IMR-90 (cell line): Measurements from ENCODE around the gene SHISA6. TPM values are rescaled to one million over a fixed set of nuclear protein-coding genes. Genes with fewer than 3 reads are reported as not detected.

Experiments
- ATAC-seq: fragments of 200-7000 bp; cut with Tn5 transposase; 2 replicates; pipeline ENCODE4 v1.9.1; 2020; ENCODE audit warnings: low read depth, mild to moderate bottlenecking, moderate library complexity
- BruUV-seq: library from RNA; stranded (reverse); fragments of 400-500 nt; replicated peaks from 2 replicates; lab custom pipeline; 2021; lab: Mats Ljungman, UMichigan
- CTCF ChIA-PET: fragments of 300-600 bp; formaldehyde crosslinking; extraction: SDS; loops from one replicate; lab custom pipeline; 2021; ENCODE audit warnings: antibody characterized with exemption; lab: Yijun Ruan, JAX
- POLR2A ChIA-PET: fragments of 300-600 bp; sonication (Branson Sonifier 250); formaldehyde crosslinking; loops from one replicate; lab custom pipeline; 2022; ENCODE audit warnings: antibody characterized with exemption; ENCODE audit not compliant: unreplicated experiment; lab: Charles Lee
- DNase-seq: peaks from one replicate; pipeline ENCODE4 v3.0.0; 2013
- H2AFZ ChIP-seq: replicated peaks from 2 replicates; pipeline ENCODE3; 2013; ENCODE audit warnings: low read length, mild to moderate bottlenecking; ENCODE audit not compliant: poor library complexity
- H2AK5ac ChIP-seq: 2 replicates; pipeline ENCODE4 v1.6.1; 2013; ENCODE audit warnings: low read depth, low read length, inconsistent platforms
- H2AK9ac ChIP-seq: replicated peaks from 2 replicates; pipeline ENCODE3; 2013; ENCODE audit warnings: mild to moderate bottlenecking, low read depth, low read length, moderate library complexity; ENCODE audit not compliant: poor library complexity
- H2BK120ac ChIP-seq: 2 replicates; pipeline ENCODE4 v1.6.1; 2013; ENCODE audit warnings: low read depth, low read length, inconsistent platforms
- H2BK15ac ChIP-seq: 3 replicates; pipeline ENCODE4 v1.6.1; 2013; ENCODE audit warnings: low read depth, low read length, inconsistent platforms
- H2BK20ac ChIP-seq: 2 replicates; pipeline ENCODE4 v1.6.1; 2013; ENCODE audit warnings: low read depth, mild to moderate bottlenecking, inconsistent platforms, low read length, moderate library complexity
- H2BK5ac ChIP-seq: 2 replicates; pipeline ENCODE4 v1.6.1; 2013; ENCODE audit warnings: mild to moderate bottlenecking, low read depth, low read length, inconsistent platforms; ENCODE audit not compliant: poor library complexity, severe bottlenecking
- H3K14ac ChIP-seq: replicated peaks from 2 replicates; pipeline ENCODE4 v1.6.1; 2013; ENCODE audit warnings: low read depth, low read length, inconsistent platforms
- H3K18ac ChIP-seq: 2 replicates; pipeline ENCODE4 v1.6.1; 2013; ENCODE audit warnings: low read depth, low read length, control low read depth
- H3K23ac ChIP-seq: 2 replicates; pipeline ENCODE4 v1.6.1; 2013; ENCODE audit warnings: low read depth, low read length, inconsistent platforms
- H3K27ac ChIP-seq: 2 replicates; pipeline ENCODE4 v1.5.1; 2013; ENCODE audit warnings: mild to moderate bottlenecking, control low read depth, low read length; ENCODE audit not compliant: insufficient read depth
- H3K27me3 ChIP-seq: 2 replicates; pipeline ENCODE4 v1.6.1; 2013; ENCODE audit warnings: low read length; ENCODE audit not compliant: control insufficient read depth, insufficient read depth
- H3K36me3 ChIP-seq: 2 replicates; pipeline ENCODE4 v1.6.1; 2013; ENCODE audit warnings: low read length, mixed read lengths; ENCODE audit not compliant: control insufficient read depth, insufficient read depth
- H3K4ac ChIP-seq: 2 replicates; pipeline ENCODE4 v1.6.1; 2013; ENCODE audit warnings: low read depth, low read length, inconsistent platforms
- H3K4me1 ChIP-seq: 2 replicates; pipeline ENCODE4 v1.6.1; 2013; ENCODE audit warnings: low read length, mixed read lengths; ENCODE audit not compliant: control insufficient read depth, insufficient read depth
- H3K4me2 ChIP-seq: 2 replicates; pipeline ENCODE4 v1.6.1; 2013; ENCODE audit warnings: low read depth, mild to moderate bottlenecking, control low read depth, low read length, moderate library complexity
- H3K4me3 ChIP-seq: 2 replicates; pipeline ENCODE4 v1.5.1; 2013; ENCODE audit warnings: low read depth, mild to moderate bottlenecking, control low read depth, low read length, moderate library complexity; ENCODE audit not compliant: insufficient read depth
- H3K56ac ChIP-seq: 2 replicates; pipeline ENCODE4 v1.6.1; 2013; ENCODE audit warnings: low read length, inconsistent platforms; ENCODE audit not compliant: insufficient read depth; ENCODE audit errors: extremely low read depth
- H3K79me1 ChIP-seq, 2 experiments: 2 replicates each; pipeline ENCODE4 v1.6.1; 2013; ENCODE audit warnings: low read length in 2 of 2, inconsistent platforms in 1 of 2, low read depth in 1 of 2
- H3K9ac ChIP-seq: 2 replicates; pipeline ENCODE4 v1.6.1; 2013; ENCODE audit warnings: low read depth, low read length, control low read depth
- H3K9me1 ChIP-seq: 2 replicates; pipeline ENCODE4 v1.6.1; 2013; ENCODE audit warnings: low read length, inconsistent platforms; ENCODE audit not compliant: insufficient read depth
- H3K9me3 ChIP-seq: 2 replicates; pipeline ENCODE4 v1.6.1; 2013; ENCODE audit warnings: low read length; ENCODE audit not compliant: control insufficient read depth, insufficient read depth
- H4K20me1 ChIP-seq: 2 replicates; pipeline ENCODE4 v1.6.1; 2013; ENCODE audit warnings: low read length, inconsistent platforms; ENCODE audit not compliant: insufficient read depth
- H4K5ac ChIP-seq: 2 replicates; pipeline ENCODE4 v1.6.1; 2013; ENCODE audit warnings: mild to moderate bottlenecking, low read depth, low read length, control low read depth
- H4K8ac ChIP-seq, 2 experiments: 2 replicates each; pipeline ENCODE4 v1.6.1; 2013; ENCODE audit warnings: low read depth in 2 of 2, low read length in 2 of 2, control low read depth in 1 of 2, inconsistent platforms in 1 of 2
- H4K91ac ChIP-seq: 2 replicates; pipeline ENCODE4 v1.6.1; 2013; ENCODE audit warnings: low read depth, low read length, inconsistent platforms; ENCODE audit not compliant: insufficient read depth
- FOS ChIP-seq: fragments of 150-350 bp; IDR thresholded peaks from 2 replicates; pipeline ENCODE4 v1.6.1; 2016; ENCODE audit warnings: low read depth, low read length
- MAZ ChIP-seq: IDR thresholded peaks from 2 replicates; pipeline ENCODE4 v1.6.1; 2012; ENCODE audit warnings: low read depth, mild to moderate bottlenecking, low read length, improper control_type of control experiment, moderate library complexity, borderline replicate concordance
- WGBS, 2 experiments: methylation state at CpG; one replicate each; pipeline versions ENCODE4 v1.1.5 to v1.1.7; 2013; ENCODE audit warnings: missing lambda C conversion rate in 2 of 2; ENCODE audit not compliant: insufficient read length in 1 of 2; ENCODE audit errors: extremely low coverage in 2 of 2; 5-methylcytosine and 5-hydroxymethylcytosine counted together
- dilution Hi-C: fragments of 300-500 bp; cut with HindIII; formaldehyde crosslinking; loops from one replicate; pipeline ENCODE4 v1.14.3; 2018; ENCODE audit warnings: low sequenced_read_pairs; ENCODE audit not compliant: unreplicated experiment
- in situ Hi-C: fragments of 300-500 bp; cut with MboI; formaldehyde crosslinking; loops from 3 replicates; pipeline ENCODE4 v1.14.3; 2019; ENCODE audit warnings: low sequenced_read_pairs, inconsistent platforms, mixed read lengths
- intact Hi-C: fragments of 100-400 bp; cut with micrococcal nuclease; formaldehyde crosslinking; loops from 2 replicates; pipeline ENCODE4 v1.10.0; 2022
- polyA plus RNA-seq, 3 experiments: library from polyadenylated mRNA; depleted of rRNA; stranded (reverse); fragments of >200 nt; gene quantifications; 2 replicates each; pipeline ENCODE4 v1.2.3, GENCODE V29; 2012; ENCODE audit warnings: low replicate concordance in 1 of 3
- total RNA-seq: library from RNA; depleted of rRNA; stranded (reverse); fragments of >200 nt; gene quantifications from 2 replicates; pipeline ENCODE4 v1.2.3, GENCODE V29; 2012
- TF ChIP-seq, protein P1 (sequence below): fragments of 150-350 bp; IDR thresholded peaks from 2 replicates; pipeline ENCODE4 v1.6.1; 2017; ENCODE audit warnings: mild to moderate bottlenecking, antibody characterized with exemption, low read length, low read depth
- TF ChIP-seq, protein P2 (sequence below): fragments of 150-350 bp; IDR thresholded peaks from 2 replicates; pipeline ENCODE4 v1.6.1; 2016; ENCODE audit warnings: low read depth, mild to moderate bottlenecking, low read length, moderate library complexity, borderline replicate concordance

Gene SHISA6
- total and polyA plus RNA-seq, 2 of the 4 experiments (the other 2 are of a cell fraction) = not detected

DNA sequence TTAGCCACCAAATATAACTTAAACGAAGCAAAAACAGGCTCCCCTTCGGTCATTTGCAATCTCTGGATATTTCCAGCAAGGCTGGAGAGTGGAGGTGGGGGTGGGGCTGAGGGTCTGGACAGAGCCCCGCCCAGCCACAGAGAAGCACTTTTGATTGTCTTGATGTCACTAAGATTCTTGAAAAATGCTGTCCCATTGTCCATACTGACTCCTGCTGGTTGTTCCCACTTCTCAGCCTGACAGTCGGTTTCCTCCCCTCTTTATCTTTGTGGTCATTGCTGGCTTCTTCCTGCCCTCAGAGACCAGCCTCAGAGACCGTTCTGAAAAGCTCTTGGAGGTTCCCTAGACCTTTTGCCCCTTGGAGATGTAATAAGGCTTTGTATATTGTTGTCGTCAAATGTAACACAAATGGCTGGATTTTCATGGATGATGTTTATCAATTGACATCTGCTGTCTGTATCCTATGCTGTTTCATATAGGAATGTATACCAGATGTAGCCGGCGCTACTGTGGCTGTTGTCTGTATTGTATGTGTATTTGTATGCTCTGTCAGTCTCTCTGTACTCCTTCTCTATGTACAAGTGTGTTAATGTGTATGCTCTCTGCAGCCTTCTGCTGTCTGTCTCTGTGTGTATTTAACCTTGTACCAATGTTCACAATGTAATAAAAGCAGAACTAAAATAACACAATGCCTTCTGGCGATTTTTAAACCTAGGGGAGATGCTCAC lies 262.5 kb downstream of the SHISA6 start:
- ATAC-seq = no peak
- H4K5ac ChIP-seq = no peak overlapping the region
- H4K8ac ChIP-seq = no peak overlapping the region
- no peaks in the 10 kb centered on the region for H3K36me3 ChIP-seq
- H3K56ac ChIP-seq = no peak overlapping the region
- H3K9ac ChIP-seq = no peak overlapping the region
- H3K14ac ChIP-seq = no peak overlapping the region
- no peak overlapping the region for H3K18ac ChIP-seq
- H3K79me1 ChIP-seq = no peaks in the 10 kb centered on the region
- H2AK5ac ChIP-seq = no peak overlapping the region
- ChIA-PET POLR2A (no interaction called here), CTCF (no interaction called here)
- H2BK120ac ChIP-seq = no peak overlapping the region
- peaks cover 34% of the 10 kb centered on the region for H3K9me3 ChIP-seq
- H2BK15ac ChIP-seq = no peak overlapping the region
- H2AK9ac ChIP-seq = no peak overlapping the region
- WGBS, 2 experiments = no CpG with 5 or more reads among the region's 9 CpGs
- BruUV-seq = no TSS peak
- H3K27me3 ChIP-seq = no peaks in the 10 kb centered on the region
- intact Hi-C loops = no loop called here
- no peak for DNase-seq
- no peak overlapping the region for H2BK20ac ChIP-seq
- H3K4ac ChIP-seq = no peak overlapping the region
- TF ChIP-seq MAZ (no peak), FOS (no peak)
- TF ChIP-seq, protein P1, sequence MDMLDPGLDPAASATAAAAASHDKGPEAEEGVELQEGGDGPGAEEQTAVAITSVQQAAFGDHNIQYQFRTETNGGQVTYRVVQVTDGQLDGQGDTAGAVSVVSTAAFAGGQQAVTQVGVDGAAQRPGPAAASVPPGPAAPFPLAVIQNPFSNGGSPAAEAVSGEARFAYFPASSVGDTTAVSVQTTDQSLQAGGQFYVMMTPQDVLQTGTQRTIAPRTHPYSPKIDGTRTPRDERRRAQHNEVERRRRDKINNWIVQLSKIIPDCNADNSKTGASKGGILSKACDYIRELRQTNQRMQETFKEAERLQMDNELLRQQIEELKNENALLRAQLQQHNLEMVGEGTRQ = no peak
- TF ChIP-seq, protein P2, sequence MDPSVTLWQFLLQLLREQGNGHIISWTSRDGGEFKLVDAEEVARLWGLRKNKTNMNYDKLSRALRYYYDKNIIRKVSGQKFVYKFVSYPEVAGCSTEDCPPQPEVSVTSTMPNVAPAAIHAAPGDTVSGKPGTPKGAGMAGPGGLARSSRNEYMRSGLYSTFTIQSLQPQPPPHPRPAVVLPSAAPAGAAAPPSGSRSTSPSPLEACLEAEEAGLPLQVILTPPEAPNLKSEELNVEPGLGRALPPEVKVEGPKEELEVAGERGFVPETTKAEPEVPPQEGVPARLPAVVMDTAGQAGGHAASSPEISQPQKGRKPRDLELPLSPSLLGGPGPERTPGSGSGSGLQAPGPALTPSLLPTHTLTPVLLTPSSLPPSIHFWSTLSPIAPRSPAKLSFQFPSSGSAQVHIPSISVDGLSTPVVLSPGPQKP = no peak
- H3K27ac ChIP-seq = no peak overlapping the region
- H2BK5ac ChIP-seq = no peak overlapping the region
- no peak overlapping the region for H3K4me2 ChIP-seq
- H4K91ac ChIP-seq = no peak overlapping the region
- H3K9me1 ChIP-seq = no peaks in the 10 kb centered on the region
- no peaks in the 10 kb centered on the region for H4K20me1 ChIP-seq
- in situ Hi-C loops = no loop called here
- H2AFZ ChIP-seq = no peak overlapping the region
- dilution Hi-C loops = no loop called here
- no peak overlapping the region for H3K4me3 ChIP-seq
- H3K23ac ChIP-seq = no peak overlapping the region
- no peaks in the 10 kb centered on the region for H3K4me1 ChIP-seq
